GM13976 (cell line): ENCODE measurements around the gene HOXD10.
A peak's percentile ranks its signal among the peaks of the same experiment; 100 is the strongest.

Experiments used
- DNase-seq: peaks from one replicate; pipeline ENCODE4 v3.0.0; 2012; ENCODE audit warnings: low spot score
- in situ Hi-C: fragments of 300-500 bp; cut with MboI; formaldehyde crosslinking; loops from one replicate; pipeline ENCODE4 v1.12.0; 2022; ENCODE audit warnings: low sequenced_read_pairs, mixed read lengths, inconsistent platforms; ENCODE audit not compliant: unreplicated experiment
- TF ChIP-seq, protein P1 (sequence below): IDR thresholded peaks from 2 replicates; pipeline ENCODE4 v1.5.1; 2012; ENCODE audit warnings: borderline replicate concordance, mild to moderate bottlenecking; ENCODE audit not compliant: insufficient read depth; ENCODE audit errors: extremely low read depth, missing control alignments, control extremely low read depth

Gene HOXD10

GRCh38 chr2:176140513-176141317, 24.1 kb downstream of the HOXD10 start:
- peak; percentile 94 for DNase-seq
- in situ Hi-C loops = loop anchor here (10.0 to 25.0 kb wide), 4 partner anchors 314 to 672 kb away; no protein-coding TSS in a partner anchor
- TF ChIP-seq, protein P1, sequence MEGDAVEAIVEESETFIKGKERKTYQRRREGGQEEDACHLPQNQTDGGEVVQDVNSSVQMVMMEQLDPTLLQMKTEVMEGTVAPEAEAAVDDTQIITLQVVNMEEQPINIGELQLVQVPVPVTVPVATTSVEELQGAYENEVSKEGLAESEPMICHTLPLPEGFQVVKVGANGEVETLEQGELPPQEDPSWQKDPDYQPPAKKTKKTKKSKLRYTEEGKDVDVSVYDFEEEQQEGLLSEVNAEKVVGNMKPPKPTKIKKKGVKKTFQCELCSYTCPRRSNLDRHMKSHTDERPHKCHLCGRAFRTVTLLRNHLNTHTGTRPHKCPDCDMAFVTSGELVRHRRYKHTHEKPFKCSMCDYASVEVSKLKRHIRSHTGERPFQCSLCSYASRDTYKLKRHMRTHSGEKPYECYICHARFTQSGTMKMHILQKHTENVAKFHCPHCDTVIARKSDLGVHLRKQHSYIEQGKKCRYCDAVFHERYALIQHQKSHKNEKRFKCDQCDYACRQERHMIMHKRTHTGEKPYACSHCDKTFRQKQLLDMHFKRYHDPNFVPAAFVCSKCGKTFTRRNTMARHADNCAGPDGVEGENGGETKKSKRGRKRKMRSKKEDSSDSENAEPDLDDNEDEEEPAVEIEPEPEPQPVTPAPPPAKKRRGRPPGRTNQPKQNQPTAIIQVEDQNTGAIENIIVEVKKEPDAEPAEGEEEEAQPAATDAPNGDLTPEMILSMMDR = peak; percentile 95

- in situ Hi-C loops = loop anchor here (10.0 to 25.0 kb wide), 4 partner anchors 313 to 670 kb away; no protein-coding TSS in a partner anchor
- TF ChIP-seq, protein P1 = no peak
- DNase-seq = no peak
These were observed 25.7 kb downstream of the HOXD10 start for GRCh38 chr2:176142281-176142680.

- TF ChIP-seq, protein P1 = no peak
- no peak for DNase-seq
- in situ Hi-C loops = loop anchor here (10.0 to 25.0 kb wide), 4 partner anchors 309 to 667 kb away; no protein-coding TSS in a partner anchor
These were observed 28.7 kb downstream of the HOXD10 start for GRCh38 chr2:176145085-176145969.

GRCh38 chr2:176146101-176146500, 29.5 kb downstream of the HOXD10 start:
- no peak for DNase-seq
- TF ChIP-seq, protein P1 = no peak
- in situ Hi-C loops = loop anchor here (10.0 to 25.0 kb wide), 4 partner anchors 309 to 666 kb away; no protein-coding TSS in a partner anchor

GRCh38 chr2:176146645-176147044, 30.1 kb downstream of the HOXD10 start:
- in situ Hi-C loops = loop anchor here (10.0 to 25.0 kb wide), 4 partner anchors 308 to 666 kb away; no protein-coding TSS in a partner anchor

More at GRCh38 chr2:176146645-176147044, 30.1 kb downstream of the HOXD10 start:
- TF ChIP-seq, protein P1 = no peak
- no peak for DNase-seq
